Jurkat, Clone E6-1 (cell line): ENCODE results near the gene NUMA1. TPM values are rescaled to one million over a fixed set of nuclear protein-coding genes. Genes with fewer than 3 reads are reported as not detected.

Experiments
- DNase-seq: peaks from one replicate; pipeline ENCODE4 v3.0.0-alpha.2; 2011; ENCODE audit warnings: low read depth, low spot score
- H3K4me3 ChIP-seq: 2 replicates; pipeline ENCODE4 v1.5.1; 2011; ENCODE audit warnings: mild to moderate bottlenecking, low read length, control low read depth, moderate library complexity
- polyA plus RNA-seq: library from polyadenylated mRNA; unstranded; fragments of >200 nt; gene quantifications from one replicate; pipeline ENCODE4 v1.2.1, GENCODE V29; 2012; ENCODE audit warnings: missing spikeins; ENCODE audit not compliant: insufficient read length, insufficient read depth

NUMA1 gene, protein sequence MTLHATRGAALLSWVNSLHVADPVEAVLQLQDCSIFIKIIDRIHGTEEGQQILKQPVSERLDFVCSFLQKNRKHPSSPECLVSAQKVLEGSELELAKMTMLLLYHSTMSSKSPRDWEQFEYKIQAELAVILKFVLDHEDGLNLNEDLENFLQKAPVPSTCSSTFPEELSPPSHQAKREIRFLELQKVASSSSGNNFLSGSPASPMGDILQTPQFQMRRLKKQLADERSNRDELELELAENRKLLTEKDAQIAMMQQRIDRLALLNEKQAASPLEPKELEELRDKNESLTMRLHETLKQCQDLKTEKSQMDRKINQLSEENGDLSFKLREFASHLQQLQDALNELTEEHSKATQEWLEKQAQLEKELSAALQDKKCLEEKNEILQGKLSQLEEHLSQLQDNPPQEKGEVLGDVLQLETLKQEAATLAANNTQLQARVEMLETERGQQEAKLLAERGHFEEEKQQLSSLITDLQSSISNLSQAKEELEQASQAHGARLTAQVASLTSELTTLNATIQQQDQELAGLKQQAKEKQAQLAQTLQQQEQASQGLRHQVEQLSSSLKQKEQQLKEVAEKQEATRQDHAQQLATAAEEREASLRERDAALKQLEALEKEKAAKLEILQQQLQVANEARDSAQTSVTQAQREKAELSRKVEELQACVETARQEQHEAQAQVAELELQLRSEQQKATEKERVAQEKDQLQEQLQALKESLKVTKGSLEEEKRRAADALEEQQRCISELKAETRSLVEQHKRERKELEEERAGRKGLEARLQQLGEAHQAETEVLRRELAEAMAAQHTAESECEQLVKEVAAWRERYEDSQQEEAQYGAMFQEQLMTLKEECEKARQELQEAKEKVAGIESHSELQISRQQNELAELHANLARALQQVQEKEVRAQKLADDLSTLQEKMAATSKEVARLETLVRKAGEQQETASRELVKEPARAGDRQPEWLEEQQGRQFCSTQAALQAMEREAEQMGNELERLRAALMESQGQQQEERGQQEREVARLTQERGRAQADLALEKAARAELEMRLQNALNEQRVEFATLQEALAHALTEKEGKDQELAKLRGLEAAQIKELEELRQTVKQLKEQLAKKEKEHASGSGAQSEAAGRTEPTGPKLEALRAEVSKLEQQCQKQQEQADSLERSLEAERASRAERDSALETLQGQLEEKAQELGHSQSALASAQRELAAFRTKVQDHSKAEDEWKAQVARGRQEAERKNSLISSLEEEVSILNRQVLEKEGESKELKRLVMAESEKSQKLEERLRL (N-terminal part only)
- polyA plus RNA-seq: 112 TPM

DNA sequence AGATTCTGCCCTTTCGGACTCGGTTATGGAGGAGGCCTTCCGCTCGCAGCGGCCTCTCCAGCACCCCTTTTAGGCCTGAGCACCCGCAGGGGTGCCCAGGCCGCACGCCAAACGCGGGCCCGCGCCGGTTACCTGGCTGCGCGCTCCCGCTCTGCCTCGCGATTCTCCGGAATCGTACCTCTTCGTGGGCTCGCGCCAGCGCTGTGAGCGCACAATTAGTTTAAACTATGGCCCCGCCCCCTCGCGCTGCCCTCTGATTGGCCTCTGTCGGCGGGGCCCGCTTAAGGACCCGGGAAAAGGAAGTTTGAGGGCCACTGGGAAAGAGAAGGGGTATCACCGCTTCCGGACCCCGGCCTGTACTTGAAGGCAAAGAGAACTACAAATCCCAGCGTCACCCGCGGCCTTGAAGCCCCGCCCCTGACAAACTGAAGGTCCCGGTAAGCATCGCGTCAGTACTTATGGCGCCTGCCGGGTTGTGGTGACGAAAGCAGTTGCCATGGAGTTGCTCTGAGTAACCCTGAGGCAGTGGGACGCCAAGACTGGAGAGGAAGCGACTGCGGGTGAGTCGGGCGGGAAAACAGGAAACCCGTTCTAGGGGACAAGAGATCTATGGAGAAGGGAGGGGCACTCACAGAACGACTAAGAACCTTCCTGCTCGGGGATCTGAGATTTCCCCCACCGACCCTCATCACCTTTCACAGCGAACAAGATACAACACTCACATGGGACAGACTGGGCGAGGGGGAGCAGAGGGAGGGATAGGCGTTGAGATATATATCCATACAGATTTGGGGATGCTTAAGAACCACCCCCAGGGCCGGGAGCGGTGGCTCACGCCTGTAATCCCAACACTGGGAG lies at the start of gene NUMA1, which contains the start of gene LRRC51:
NUMA1 (minus strand) TSS at position 217 of the 858 bp plus-strand sequence. CDS start 44,599 bp downstream, outside the sequence.
LRRC51 (plus strand) TSS at position 525 of the 858 bp plus-strand sequence. CDS start 8,234 bp downstream, outside the sequence.
- peak; percentile 100 for DNase-seq
- H3K4me3 ChIP-seq: peak within 1 kb of the TSS; percentile 91

DNA sequence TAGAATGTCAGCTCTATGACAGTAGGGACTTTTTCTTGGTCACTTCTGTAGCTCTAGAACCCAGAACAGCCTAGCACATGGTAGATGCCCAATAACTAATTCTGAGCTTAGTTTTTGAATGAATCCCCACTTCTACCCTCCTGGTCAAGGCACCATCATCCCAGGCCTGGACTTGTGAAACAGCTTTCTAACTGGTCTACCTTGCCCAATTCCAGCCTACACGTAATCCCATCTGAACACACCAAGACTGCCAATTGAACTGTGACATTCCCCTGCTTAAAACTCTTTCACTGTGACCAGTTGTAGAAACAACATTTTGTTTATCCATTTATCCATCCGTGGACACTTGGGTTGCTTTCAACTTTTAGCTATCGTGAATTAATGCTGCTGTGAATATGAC lies 49.0 kb upstream of the NUMA1 start:
- no peak for DNase-seq
- H3K4me3 ChIP-seq: no peak overlapping the region

DNA sequence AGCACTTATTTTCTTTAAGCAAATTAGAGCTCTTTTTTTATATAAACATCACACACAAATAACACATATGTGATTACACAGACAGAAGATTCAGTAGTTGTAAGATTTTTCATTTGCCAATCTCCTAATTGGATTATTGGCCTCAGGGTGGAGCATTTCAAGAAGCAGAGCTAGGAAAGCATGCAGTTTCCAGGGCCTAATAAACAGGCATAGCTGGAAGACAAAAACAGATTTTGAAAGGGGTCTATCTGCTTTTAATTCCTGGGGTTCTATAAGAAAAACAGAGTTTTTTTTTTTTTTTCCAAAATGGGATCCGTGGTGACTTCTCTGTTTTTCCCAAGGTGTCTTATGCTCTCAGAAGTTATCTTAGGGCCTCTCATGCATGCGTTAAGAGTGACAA lies 47.6 kb upstream of the NUMA1 start:
- DNase-seq: no peak
- no peak overlapping the region for H3K4me3 ChIP-seq

DNA sequence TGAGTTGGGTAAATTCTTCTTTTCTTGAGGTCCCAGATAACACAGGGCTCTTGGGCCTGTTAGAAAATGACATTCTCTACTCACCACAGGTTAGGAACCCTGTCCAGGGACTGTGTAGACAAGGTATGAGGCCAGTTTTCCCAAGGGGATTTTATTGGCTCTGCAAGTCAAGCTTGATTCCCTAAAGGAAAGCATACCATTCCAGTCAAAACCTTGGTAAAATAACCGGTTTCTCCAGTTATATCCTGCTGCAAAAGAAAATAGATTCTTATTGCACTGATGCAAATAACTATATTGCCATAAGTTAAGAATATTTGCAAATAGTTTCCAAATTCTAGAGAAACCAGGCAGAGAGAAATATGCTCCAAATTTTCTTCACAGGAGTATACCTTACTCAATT lies 45.6 kb upstream of the NUMA1 start:
- no peak for DNase-seq
- H3K4me3 ChIP-seq: no peak overlapping the region

DNA sequence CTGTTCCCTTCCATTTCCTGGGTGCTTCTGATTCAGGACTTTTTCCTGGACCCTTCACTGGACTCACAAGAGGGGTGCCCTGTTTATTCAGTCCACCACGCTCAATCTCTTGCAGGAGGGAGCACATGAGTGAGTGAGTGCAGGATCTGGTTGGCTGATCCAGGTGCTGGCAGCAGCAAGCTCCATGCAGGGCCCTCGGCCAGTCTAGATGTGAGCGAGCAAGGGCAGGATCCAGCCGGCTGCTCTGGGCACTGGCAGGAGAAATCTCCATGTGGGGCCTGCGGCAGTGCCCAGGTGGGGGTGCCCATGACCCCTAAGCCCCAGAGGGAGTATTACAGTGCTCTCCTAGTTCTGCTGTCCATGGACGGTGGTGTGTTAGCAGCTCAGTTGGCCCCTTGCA lies 43.7 kb upstream of the NUMA1 start:
- no peak overlapping the region for H3K4me3 ChIP-seq
- no peak for DNase-seq

DNA sequence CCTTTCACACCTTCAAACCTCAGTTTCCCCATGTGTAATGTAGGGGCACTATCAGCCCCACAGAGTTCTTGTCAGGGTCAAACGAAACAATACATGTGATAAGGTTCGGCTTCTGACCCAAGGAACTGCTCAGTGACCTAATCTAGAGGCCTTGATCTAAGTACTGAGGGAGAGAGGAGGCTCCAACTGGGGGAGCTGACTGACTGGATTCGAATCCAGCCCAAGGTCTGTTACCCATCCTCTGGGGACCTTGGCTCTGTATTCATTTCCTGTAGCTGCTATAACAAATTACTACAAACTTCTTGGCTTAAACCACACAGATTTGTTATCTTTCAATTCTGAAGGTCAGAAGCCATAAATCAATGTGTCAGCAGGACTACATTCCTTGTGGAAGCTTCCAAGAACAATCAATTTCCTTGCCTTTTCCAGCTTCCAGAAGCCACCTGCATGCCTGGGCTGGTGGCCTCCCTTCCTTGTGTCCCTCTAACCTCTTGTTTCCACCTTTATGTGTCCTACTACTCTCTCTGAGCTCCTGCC lies 42.8 kb upstream of the NUMA1 start:
- no peak overlapping the region for H3K4me3 ChIP-seq
- no peak for DNase-seq

DNA sequence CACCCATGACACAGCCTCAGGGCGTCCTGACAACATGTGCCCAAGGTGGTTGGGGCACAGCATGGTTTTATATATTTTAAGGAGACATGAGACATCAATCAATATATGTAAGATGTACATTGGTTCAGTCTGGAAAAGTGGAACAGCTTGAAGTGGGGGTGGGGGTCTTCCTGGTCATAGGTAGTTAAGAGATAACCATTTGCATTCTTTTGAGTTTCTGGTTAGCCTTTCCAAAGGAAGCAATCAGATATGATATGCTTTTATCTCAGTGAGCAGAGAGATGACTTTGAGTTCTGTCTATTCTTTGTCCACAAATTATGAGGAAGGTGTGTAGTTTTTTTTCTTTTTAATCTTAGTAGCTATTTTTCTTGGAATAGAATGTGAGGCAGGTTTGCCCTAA lies 42.3 kb upstream of the NUMA1 start:
- DNase-seq: no peak
- no peak overlapping the region for H3K4me3 ChIP-seq

DNA sequence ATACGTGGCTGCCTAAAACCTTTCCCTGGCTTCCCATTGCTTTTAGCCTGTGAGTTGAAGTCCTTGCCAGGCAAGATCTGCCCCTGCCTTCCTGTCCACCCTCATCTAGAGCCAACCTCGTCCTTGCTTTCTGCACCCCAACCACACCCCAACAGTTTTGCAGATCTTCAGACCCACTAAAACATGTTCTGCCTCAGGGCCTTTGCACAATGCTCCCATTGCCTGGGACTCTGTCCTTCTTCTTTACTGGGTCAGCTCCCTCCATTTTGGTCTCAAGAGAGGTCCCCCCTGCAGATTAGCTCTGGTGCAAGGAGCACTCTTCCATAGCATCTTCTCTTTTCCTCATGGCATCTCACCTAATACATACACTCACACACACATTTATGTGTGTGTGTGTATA lies 40.6 kb upstream of the NUMA1 start:
- DNase-seq: no peak
- no peak overlapping the region for H3K4me3 ChIP-seq

DNA sequence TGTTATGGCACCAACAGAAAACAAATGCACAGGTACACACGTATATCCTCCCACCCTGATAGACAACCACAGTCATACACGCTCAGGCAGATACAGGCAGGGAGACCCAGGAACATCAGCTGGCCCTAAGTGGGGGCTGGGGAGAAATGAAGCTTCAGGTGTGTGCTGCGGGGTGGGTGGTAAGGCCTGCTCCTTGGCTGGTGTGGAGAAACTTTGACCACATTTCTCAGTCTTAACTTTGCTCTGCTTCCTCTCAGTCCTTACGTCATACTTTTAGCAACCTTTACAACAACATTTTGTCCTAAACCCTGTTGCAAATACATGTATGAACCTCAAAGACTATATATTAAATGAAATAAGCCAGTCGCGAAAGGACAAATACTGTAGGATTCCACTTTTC lies 38.9 kb upstream of the NUMA1 start:
- no peak overlapping the region for H3K4me3 ChIP-seq
- no peak for DNase-seq

DNA sequence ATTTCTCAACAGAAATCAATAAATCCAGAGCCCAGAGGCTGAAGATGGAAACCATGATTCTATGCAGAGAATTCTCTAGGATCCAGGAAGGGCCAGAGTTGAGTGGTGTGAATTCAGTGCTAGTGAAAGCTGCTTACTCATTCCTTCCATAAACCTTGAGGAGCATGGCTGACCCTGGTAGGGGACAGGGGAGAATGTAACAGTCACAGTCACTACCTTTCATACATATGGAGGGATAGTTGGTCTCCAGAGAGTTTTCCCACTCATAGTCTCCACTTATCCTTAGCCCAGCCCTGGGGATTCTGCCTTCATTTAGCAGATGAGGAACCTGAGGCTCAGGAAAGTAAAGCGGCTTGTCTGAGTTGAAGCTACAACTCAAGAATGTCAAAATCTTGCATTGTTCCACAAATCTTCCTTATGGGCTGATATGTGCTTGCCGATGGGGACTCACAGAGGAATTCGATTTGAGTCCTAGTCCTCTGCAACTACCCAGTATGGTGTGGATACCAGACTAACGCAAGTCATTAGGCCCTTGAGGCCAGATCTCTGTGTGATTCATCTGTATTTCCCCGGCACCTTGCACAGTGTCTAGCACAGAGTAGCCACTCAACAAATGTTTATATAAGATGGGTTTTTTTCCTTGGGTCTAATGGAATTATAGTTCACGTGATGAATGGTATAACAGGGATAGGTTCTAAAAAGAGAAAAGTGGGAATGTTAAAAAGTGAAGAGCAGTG lies 35.8 kb upstream of the NUMA1 start:
- DNase-seq: no peak

DNA sequence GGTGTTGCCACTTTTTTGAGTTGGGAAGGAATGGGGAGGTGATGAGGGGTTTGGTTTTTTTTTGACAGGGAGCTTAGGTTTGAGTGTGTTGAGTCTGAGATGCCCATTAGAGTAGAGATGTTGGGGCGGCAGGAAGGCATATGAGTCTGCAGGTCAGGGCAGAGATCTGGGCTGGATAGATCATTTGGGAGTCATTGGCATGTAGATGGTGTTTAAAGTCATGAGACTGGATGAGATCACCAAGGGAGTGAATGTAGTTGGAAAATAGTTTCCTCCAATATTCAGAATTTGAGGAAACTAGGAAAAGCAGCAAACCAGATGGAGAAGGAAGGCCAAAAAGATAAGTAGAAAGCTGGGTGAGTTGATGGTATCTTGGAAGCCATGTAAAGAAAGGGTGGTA lies 34.2 kb upstream of the NUMA1 start:
- no peak for DNase-seq
- no peak overlapping the region for H3K4me3 ChIP-seq

More for the DNA sequence above, 35.8 kb upstream of the NUMA1 start:
- no peak overlapping the region for H3K4me3 ChIP-seq

DNA sequence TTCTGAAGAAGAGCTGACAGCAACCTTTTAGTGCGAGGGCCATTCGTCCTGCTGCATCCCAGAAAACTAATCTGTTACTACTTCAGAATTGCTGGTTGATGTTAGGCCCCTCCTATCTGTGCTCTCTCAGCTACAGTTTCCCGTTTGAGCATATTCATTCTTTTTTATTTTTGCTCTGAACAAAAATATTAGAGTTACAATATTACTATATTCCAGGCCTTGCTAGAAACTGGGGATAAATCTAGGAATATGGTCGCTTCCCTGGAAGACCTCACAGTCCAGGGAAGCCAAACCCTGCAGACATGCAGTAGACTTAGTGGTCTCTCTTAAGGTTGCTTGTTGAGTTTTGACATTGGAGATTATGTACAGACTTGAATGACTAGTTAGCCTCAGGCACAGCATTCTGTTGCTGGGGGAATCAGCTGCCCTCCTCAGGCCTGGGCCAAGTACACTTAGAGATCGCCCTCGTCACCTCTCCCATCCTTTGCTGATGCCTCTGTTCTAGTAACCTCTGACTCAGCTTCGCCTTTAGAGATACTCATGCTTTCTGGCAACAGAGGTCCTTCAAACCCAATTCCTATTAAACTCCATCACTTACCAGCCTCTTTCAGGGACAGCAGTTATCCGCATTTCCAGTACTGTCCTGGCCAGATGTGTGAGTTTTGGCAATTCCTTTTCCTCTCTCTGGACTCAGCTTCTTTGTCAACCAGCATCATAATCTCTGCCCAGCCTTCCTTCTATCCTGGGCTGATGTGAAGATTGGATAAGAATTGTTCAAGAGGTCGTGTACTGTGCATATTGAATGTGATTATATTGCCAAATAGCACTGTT lies 32.9 kb upstream of the NUMA1 start:
- H3K4me3 ChIP-seq: peak overlapping the region; percentile 91
- no peak for DNase-seq

DNA sequence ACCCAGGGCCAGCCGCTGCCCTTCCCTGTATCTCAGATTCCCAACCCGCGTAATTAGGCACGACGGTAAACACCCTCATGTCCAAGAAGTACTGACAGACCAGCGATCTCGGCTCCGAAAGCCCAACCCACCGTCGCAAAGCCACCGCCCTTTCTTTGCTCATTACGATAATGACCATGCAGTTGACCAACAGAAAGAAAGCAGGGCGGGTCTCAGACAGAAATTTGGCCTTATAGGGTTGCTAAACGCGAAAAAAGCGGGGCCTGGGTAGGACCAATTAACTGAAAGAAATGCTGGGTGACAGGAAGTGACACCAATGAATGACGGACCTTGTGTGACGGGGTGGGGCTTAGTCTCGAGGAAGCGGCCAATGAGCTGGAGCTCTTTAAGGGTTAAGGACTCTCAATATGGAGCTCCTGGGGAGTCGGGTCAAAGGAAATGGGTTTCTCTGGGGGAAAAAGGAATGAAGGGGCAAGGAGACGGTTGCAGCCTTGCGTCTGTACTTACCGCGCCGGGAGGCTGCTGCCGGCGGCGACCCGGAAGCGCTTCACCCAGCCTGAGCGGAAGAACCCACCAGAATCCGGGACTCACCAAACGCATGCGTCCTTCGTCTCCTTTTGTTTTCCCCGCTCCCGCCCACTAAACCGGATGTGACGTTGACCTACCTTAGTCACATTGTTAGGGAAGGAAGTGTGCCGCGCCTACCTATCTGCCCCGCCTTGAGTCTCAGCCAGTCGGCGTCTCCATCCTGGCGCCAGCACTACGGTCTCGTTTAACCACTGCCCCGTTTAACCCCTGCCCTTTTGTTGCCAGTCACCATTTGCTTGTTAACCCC lies 32.0 kb upstream of the NUMA1 start, which contains the start of gene ANAPC15:
ANAPC15 (minus strand) TSS at position 553 of the 835 bp plus-strand sequence. CDS start 1,419 bp downstream, outside the sequence.
- peak; percentile 100 for DNase-seq
- H3K4me3 ChIP-seq: peak within 1 kb of the TSS; percentile 91

DNA sequence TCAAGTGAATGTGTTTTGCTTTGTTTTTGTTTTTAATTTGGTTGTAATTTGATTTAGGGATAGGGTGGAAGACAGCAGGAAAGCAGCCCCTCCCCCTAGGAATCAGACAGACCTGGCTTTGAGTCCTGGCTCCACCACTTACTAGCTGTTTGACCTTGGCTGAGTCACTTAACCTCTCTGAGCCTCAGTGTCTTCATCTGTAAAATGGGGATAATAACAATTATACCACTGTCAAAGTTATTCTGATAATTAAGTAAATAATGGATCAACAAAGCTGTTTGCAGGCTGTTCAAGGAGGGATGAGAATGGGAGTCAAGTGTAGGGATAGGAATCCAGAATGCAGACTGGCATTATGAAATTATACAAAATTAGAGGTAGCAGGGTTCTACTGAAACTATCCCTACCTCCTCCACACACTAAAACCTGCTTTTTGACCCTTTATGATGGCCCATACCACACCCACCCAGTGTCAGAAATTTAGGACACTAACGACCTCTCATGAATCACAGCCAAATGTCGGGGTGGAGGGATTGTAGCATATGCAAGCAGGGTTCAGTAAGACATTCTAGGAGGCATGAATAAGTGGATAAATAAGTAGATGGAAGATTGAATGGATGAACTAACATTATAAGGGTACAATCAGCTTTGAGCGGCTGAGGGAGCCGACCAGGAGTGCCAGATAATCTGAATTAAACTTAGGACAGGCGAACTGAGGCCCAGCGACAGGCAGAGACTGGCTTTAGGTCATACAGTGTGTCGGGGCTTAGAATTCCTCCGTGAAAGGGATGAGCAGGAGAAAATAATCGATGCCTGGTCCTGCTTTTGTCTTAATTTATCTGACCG lies 31.2 kb upstream of the NUMA1 start:
- H3K4me3 ChIP-seq: peak overlapping the region; percentile 91
- DNase-seq: no peak

DNA sequence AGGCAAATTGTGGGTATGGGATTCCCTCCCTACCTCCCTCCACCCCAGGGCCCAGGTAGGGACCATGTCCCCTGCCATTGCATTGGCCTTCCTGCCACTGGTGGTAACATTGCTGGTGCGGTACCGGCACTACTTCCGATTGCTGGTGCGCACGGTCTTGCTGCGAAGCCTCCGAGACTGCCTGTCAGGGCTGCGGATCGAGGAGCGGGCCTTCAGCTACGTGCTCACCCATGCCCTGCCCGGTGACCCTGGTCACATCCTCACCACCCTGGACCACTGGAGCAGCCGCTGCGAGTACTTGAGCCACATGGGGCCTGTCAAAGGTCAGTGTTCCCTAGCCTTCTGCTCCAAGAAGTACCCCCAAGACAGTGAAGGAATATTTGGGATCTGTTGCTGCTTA lies 25.5 kb upstream of the NUMA1 start, which contains the start of gene TOMT:
TOMT (plus strand) TSS at position 37 of the 400 bp plus-strand sequence; CDS start at position 65, 28 bp downstream.
- H3K4me3 ChIP-seq: no peak within 1 kb of the TSS
- no peak for DNase-seq
